ENCODE results near the gene GPR108.
"Not testable (repeated sequence)": the region's sequence is repeated elsewhere in the genome, so short reads cannot be mapped to it uniquely, and the experiment has no call there.

GPR108 gene

DNA sequence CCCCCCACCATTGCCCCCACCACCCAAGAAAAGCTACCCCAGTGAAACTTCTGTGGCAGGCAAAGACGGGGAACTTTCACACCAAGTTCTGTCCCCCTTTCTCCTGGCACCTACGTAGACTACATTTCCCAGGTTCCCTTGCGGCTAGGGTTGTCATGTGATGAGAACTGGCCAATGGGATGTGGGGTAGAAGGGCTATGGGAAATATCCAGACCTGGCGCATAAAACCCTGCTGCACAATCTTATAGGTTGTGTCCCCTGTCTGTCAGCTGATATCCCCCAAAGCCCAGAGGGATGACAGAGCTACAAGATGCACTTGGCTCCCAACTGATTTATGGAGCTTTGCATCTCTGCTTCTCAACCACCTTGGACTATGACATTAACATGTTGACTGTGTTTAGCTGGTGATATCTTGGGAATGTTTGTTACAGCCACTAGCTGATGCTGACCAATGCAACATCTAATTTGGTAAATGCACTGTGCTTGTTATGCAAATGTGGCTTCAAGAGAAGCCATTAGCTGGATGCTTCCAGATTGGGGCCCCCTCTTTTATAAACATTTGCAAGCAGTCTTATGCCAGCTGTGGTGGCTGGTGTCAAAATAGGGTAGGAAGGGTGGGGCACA, 23.8 kb upstream of the GPR108 start:
- DNase-seq (ENCODE audit: low read depth, low spot score): no peak

GRCh38 chr19:6760606-6761005, 23.2 kb upstream of the GPR108 start:
- DNase-seq (ENCODE audit: low read depth, low spot score): no peak

GRCh38 chr19:6754653-6755463, 17.5 kb upstream of the GPR108 start:
- DNase-seq (ENCODE audit: low read depth, low spot score): no peak

GRCh38 chr19:6754136-6754535, 16.8 kb upstream of the GPR108 start:
- no peak for DNase-seq (ENCODE audit: low read depth, low spot score)

DNA sequence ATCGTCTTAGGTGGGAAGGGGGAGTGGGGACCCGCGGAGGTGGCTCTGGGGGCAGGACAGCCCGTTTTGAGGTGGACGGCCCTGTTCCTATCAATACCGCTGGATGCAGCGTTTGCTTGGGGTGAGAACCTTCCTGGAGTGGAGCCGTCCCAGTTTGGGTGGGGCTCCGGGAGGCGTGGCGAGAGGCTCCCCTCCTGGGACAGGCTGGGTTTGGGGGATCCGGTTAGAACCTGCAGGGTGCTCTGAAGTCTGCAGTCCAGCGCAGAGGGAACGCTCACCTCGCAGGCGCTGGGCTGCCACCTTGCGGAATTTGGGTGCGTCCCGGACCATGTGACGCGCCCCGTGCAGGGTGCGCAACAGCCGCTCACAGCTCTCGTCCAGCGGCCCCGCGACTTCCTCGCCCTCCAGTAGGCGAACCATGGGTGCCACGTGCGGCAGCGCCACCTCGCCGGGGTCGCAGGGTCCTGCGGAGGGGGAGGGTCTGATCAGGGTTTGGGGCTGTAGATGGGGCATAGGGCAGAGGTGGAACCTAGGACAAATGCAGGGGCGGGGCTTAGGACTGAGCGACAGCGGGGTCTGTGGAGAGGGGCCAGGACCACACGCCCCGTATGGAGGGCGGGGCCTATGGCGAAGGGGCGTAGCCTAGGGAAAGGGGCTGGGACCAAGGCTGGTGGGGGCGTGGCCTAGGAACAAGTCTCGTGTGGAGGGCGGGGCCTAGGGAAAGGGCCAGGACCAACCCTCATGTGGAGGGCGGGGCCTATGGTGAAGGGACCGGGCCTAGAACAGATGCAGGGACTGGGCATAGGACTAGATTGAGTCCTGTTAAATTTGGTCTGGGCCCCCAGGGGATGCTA, 16.0 kb upstream of the GPR108 start:
- no peak for DNase-seq (ENCODE audit: low read depth, low spot score)

DNA sequence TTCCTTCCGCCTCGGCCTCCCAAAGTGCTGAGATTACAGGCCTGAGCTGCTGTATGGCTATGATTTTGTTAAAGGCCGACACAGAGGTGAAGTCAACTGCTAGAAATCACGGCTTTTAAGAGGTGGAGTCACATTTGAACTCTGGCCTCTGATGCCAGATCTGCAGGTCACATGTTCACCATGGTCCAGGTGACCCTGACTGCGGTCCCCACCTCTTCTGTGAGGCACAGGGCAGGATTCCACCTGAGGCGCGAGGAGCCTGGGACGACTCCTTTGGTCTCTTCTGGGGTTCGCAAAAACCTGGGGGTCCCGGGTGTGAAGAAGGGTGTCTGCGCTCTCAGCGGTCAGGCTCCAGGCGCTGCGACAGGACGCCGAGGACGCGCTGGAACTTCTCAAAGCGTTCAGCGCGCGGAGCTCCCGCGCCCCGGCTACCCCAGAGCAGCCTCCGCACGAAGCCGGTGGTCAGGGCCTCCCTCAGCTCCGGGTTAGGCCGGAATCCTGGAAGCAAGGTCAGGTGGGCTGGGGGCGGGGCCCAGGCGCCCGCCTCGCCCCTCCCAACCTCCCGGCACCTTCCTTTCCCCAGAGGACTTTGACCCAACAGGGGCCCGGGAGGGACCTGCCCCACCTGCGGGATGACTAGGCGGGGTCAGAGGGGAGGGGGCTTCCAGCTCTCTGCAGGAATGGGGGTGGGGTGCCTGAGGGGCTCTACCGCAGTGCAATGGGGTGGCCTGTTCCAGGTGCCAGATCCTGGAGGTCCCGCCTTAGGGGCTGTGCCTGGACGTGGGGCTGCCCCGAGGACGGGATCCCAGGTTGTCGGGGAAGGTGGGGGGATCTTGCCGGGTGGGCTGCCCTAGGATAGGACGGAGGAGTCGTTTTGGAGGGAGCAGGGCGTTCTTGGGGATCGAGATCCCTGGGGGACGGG, 15.1 kb upstream of the GPR108 start:
- DNase-seq (ENCODE audit: low read depth, low spot score): no peak

- DNase-seq (ENCODE audit: low read depth, low spot score): no peak
Observed at GRCh38 chr19:6751189-6751588, 13.8 kb upstream of the GPR108 start.

GRCh38 chr19:6750062-6750461, 12.7 kb upstream of the GPR108 start:
- no peak for DNase-seq (ENCODE audit: low read depth, low spot score)

DNA sequence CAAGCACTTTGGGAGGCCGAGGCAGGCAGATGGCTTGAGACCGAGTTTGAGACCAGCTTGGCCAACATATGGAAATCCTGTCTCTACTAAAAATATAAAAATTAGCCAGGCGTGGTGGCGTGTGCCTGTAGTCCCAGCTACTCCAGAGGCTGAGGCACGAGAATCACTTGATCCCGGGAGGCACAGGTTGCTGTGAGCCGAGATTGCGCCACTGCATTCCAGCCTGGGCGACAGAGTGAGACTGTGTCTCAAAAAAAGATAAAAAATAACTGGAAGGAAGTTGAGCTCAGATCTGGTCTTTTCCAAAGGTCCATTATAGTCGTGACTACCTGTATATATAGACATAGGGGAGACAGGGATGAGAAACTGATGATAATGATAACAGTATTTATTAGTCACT, 11.2 kb upstream of the GPR108 start:
- not testable (repeated sequence) for DNase-seq (ENCODE audit: low read depth, low spot score)

GRCh38 chr19:6745965-6746364, 8.6 kb upstream of the GPR108 start:
- no peak for DNase-seq (ENCODE audit: low read depth, low spot score)

GRCh38 chr19:6744381-6745301, 7.3 kb upstream of the GPR108 start:
- DNase-seq (ENCODE audit: low read depth, low spot score): no peak

DNA sequence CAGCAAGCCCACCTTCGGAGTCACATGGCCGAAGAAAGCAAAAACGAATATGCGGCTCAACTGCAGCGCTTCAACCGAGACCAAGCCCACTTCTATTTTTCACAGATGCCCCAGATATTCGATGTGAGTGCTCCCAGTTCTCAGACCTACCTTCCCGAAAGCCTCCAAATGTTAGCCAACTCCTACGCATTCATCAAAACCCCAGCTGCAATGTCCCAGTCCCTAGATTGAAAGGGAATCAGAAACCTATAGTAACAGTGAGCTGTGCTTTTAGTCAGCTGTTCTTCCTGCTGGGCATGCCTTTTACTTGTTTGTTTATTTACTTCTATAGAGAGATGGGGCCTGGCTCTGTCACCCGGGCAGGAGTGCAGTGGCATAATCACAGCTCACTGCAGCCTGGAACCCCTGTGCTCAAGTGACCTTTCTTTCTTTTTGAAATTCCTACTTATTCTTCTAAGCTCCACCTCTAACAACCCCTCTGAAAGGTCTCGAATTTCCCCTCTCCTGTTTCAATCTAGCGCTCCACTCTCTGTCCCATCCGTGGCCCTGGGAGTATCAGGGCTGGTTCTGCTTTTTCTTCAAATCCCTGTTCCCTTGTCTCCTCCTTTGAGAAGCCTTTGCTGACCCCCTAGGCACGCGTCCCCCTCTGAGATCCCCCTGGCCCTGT, 6.5 kb upstream of the GPR108 start:
- DNase-seq (ENCODE audit: low read depth, low spot score): no peak

- no peak for DNase-seq (ENCODE audit: low read depth, low spot score)
Observed at GRCh38 chr19:6743066-6743465, 5.7 kb upstream of the GPR108 start.

GRCh38 chr19:6740589-6741343, 3.4 kb upstream of the GPR108 start:
- no peak for DNase-seq (ENCODE audit: low read depth, low spot score)

GRCh38 chr19:6739883-6740588, 2.7 kb upstream of the GPR108 start:
- DNase-seq (ENCODE audit: low read depth, low spot score): no peak

DNA sequence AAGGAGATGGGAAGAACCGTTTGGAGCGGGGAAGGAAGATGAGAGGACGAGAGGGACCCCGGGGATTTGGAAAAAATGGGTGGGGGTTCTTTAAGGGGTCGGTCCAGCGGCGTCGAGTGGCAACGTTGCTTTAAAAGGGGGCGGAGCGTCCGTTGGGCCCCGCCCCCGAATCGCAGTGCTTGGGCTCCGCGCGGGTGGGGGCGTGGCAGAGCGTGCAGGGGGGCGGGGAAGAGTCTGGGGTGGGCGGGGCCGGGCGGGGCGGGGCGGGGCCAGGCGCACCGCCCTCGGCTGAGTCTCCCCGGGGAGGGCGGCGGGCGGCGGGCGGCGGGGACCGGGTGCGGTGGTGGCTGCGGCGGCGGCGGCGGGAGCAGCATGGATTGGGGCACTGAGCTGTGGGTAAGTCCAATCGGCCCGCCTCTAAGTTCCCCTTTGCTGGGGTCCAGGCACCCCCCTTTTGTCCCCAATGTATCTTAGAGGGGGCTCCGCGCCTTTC, 2.1 kb upstream of the GPR108 start, which contains the start of gene TRIP10:
Gene TRIP10, plus strand, starts transcription at position 291 of the 493 bp plus-strand sequence. Its CDS starts 82 bp downstream, at position 373.
- DNase-seq (ENCODE audit: low read depth, low spot score): no peak

GRCh38 chr19:6738787-6739389, 1.5 kb upstream of the GPR108 start:
- DNase-seq (ENCODE audit: low read depth, low spot score): no peak

Measured in iPS DF 19.7 (cell line).